Left cardiac atrium (tissue), 4 donors: Measurements from ENCODE around the gene LRRC36. TPM values are rescaled to one million over a fixed set of nuclear protein-coding genes. Genes with fewer than 3 reads are reported as not detected.

Source experiments
- ATAC-seq, 2 donors: fragments of 200-7000 bp; cut with Tn5 transposase; one replicate each; pipeline ENCODE4 v1.9.1; 2020; ENCODE audit warnings: mild to moderate bottlenecking in 2 of 2, moderate library complexity in 2 of 2
- DNase-seq: peaks from one replicate; pipeline ENCODE4 v3.0.0-alpha.2; 2020
- intact Hi-C, 2 donors: fragments of 100-400 bp; cut with DNase I; formaldehyde crosslinking; loops; one replicate each; pipeline versions ENCODE4 v1.14.1 to v1.15.1; 2022 to 2023
- total RNA-seq, 2 donors: library from RNA; stranded (reverse); fragmentation: NEBNext Ultra II Directional; extraction: Animal tissue kit (Norgen Biotek cat#: 25700); gene quantifications; one replicate each; pipeline ENCODE4 v1.2.1, GENCODE V29; 2021
- donor health status: DM: no; HTN: yes; CAD: no.
- donor health status: DM: no; HTN: yes; CAD: no; lungs with severe emphysema.
- donor health status: DM: yes; HTN: yes; CAD: no.
- donor health status: Dilated cardiomyopathy.

The LRRC36 gene
- total RNA-seq, 2 donors from 2014 or later, result not detected

DNA sequence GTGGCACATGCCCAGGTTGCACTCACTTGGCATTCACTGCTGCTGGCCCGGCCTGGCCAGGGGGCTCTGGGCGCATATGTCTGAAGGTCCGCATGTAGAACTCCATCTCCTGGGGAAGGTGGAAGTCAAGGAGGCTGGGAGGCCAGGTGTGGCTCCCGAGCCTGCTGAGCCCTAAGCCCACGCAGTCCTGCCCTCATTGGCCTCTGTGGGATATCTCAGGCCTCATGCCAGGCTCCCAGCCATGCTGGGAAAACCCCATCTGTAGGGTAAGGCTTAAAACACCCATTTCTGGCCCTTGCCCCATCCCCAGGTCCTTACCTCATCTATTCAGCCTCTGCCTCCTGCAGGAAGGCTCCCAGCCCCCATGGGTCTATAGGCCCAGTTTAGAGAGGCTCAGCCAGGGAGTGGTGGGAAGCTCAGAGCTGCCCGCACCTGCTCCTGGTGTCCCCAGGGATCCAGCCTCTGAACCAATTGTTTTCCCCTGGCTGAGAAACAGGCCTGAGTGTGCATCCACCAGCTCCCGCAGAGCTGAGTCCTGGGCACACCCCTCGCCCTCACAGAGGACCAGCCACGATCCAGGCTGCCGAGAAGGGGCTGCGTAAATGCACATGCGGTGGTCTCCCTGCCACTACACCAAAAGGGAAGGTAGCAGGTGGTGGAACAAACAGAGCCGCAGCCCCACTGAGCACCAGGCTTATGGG lies 69.0 kb downstream of the LRRC36 start:
- ATAC-seq (no peak), DNase-seq (no peak)
- intact Hi-C loops, result loop anchor here in 1 of 2 donors (10.0 kb wide), 1 partner anchor 131 kb away; no protein-coding TSS in a partner anchor

GRCh38 chr16:67396159-67397035 lies 69.8 kb downstream of the LRRC36 start:
- peak; percentile 92 for DNase-seq
- intact Hi-C loops, result loop anchor here in 1 of 2 donors (10.0 kb wide), 1 partner anchor 132 kb away; no protein-coding TSS in a partner anchor

GRCh38 chr16:67397036-67397801 lies 70.6 kb downstream of the LRRC36 start:
- DNase-seq, result peak; percentile 82
- peak; percentile 6 to 14 for ATAC-seq
- intact Hi-C loops, result loop anchor here in 1 of 2 donors (10.0 kb wide), 1 partner anchor 132 kb away; no protein-coding TSS in a partner anchor

More at GRCh38 chr16:67396159-67397035, 69.8 kb downstream of the LRRC36 start:
- peak; percentile 11 to 30 for ATAC-seq

- DNase-seq (no peak), ATAC-seq (no peak)
- intact Hi-C loops, result loop anchor here in 1 of 2 donors (10.0 kb wide), 1 partner anchor 133 kb away; no protein-coding TSS in a partner anchor
Observed at GRCh38 chr16:67397812-67398545, 71.4 kb downstream of the LRRC36 start.

DNA sequence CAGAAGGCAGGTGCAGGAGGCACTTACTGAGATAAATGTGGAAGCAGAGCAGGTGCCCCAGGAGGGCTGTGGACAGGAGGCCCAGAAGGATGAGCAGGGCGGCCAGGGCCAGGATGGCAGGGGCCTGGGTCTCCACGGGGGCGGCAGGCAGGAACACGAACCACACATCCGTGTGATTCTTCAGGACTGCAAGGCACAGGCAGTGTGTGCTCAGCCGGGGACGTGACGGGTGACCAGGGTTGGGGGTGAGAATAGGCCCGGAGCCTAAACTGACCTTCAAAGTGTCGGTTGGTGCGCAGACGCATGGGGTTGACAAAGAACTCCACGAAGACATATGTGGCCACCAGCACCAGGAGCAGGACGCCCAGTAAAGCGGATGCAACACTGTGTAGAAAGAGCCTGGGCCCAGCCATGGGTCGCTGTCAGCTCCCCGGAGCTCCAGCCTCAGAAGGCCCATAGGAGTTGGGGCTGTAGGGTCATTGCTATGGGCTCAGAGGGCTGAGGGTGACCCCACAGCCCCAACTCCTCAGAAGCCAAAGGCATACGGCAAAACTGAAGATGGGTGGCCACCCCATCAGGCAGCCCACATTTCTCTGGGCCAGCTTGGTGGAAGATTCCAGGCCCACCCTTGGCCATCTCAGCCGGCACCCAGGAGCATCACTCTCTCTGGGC lies 72.1 kb downstream of the LRRC36 start:
- intact Hi-C loops, result loop anchor here in 1 of 2 donors (10.0 kb wide), 1 partner anchor 134 kb away; no protein-coding TSS in a partner anchor
- DNase-seq, result no peak
- ATAC-seq, result no peak

- ATAC-seq (peak; percentile 31 to 36), DNase-seq (peak; percentile 62)
- intact Hi-C loops, result loop anchor here in 1 of 2 donors (10.0 kb wide), 1 partner anchor 134 kb away; no protein-coding TSS in a partner anchor
Observed at GRCh38 chr16:67399218-67399733, 72.7 kb downstream of the LRRC36 start.

DNA sequence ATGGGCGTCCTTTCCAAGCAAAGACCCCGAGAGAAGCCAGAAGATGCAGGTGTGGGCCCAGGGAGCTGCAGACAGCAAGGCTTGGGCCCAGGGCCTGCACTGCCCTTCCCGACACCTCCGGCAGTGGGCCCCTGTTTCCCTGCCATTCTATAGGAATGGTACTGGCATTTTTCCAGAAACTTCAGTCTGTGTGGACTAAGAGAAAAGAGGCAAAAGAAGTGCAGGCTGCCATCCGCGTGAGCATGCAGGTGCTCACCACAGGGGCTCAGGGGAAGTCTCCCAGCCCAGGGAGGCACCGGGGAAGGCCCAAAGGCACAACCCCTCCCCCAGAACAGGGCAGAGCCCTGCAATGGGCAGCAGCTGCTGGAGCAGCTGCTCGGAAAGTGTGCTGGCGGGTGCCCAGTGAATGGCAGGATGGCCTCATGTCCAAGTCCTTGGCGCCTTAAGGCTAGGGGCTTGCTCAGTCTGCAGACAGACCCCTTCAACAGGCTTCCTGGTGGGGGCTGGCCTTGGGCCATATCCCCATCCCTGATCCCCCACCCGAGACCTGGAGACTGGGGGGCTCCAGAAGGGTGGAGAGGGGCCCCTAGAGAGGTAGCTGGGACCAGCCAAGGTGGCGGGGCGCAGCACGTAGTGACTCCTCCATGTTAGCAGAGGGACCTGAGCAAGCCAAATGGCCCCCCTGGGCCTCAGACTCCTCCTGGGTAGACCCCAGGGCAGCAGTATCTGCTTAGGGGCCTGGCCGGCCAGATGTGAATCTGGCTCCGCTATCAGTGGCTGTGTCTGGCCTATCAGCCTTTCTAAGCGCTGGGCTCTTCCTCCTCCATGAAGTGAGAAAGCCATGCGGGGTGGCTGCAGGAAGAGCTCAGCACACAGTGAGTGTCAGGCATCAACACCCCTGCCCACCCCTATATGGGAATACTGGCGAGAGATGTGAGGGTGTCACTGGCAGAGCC lies 73.4 kb downstream of the LRRC36 start:
- intact Hi-C loops, result loop anchor here (10.0 kb wide), 1 partner anchor 135 kb away; no protein-coding TSS in a partner anchor
- ATAC-seq, result no peak
- no peak for DNase-seq

DNA sequence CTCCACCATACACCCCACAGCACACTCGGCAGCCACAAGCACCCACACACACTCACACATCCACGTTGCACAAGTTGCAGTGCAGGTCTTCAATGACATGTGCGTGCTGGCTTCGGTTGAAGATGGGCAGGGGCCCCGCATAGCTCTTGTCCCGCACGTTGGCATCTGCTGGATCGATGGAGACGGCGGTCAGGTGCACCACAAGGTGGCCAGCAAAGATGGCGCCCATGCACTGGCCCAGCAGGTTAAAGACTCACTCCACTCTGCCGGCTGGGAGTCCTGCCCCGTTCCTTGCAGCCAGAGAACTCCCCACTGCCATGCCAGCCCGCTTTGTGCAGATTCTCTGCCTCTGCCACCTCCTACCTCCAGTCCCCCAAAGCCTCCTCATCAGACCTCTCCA lies 74.3 kb downstream of the LRRC36 start:
- intact Hi-C loops, result loop anchor here in 1 of 2 donors (10.0 kb wide), 1 partner anchor 136 kb away; no protein-coding TSS in a partner anchor
- ATAC-seq (no peak), DNase-seq (no peak)

GRCh38 chr16:67403976-67404555 lies 77.5 kb downstream of the LRRC36 start:
- intact Hi-C loops, result loop anchor here in 1 of 2 donors (10.0 kb wide), 1 partner anchor 139 kb away; no protein-coding TSS in a partner anchor
- no peak for ATAC-seq

DNA sequence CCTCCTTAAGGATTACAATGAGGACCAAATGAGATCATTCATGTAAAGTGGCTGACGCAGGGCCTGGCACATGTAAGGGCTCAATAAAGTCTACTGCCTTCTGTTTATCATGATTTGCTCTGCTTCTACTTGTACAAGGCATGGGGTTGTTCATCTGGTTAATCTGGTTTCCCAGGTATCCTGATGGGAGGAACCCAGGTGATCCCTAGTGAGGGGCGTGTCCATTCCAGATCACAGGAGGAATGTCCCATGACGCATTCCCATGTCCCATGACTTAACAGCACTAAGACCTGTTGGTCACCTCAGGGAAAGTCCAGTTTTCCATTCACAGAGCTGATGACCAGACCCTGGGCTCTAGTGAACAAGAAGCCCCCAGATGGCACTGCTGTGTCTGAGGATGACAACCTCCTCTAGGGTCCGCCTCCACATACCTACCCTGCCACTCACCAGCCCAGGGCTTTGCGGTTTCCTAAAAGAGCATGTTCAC lies 78.2 kb downstream of the LRRC36 start:
- ATAC-seq (no peak), DNase-seq (no peak)
- intact Hi-C loops, result loop anchor here in 1 of 2 donors (10.0 kb wide), 1 partner anchor 140 kb away; no protein-coding TSS in a partner anchor

More at GRCh38 chr16:67403976-67404555, 77.5 kb downstream of the LRRC36 start:
- DNase-seq, result no peak

GRCh38 chr16:67405336-67405735 lies 78.7 kb downstream of the LRRC36 start:
- no peak for ATAC-seq
- DNase-seq, result no peak
- intact Hi-C loops, result loop anchor here in 1 of 2 donors (10.0 kb wide), 1 partner anchor 141 kb away; no protein-coding TSS in a partner anchor

GRCh38 chr16:67406111-67406971 lies 79.7 kb downstream of the LRRC36 start:
- intact Hi-C loops, result loop anchor here in 1 of 2 donors (10.0 kb wide), 1 partner anchor 142 kb away; no protein-coding TSS in a partner anchor
- ATAC-seq, result peak; percentile 71 to 86
- DNase-seq, result no peak

DNA sequence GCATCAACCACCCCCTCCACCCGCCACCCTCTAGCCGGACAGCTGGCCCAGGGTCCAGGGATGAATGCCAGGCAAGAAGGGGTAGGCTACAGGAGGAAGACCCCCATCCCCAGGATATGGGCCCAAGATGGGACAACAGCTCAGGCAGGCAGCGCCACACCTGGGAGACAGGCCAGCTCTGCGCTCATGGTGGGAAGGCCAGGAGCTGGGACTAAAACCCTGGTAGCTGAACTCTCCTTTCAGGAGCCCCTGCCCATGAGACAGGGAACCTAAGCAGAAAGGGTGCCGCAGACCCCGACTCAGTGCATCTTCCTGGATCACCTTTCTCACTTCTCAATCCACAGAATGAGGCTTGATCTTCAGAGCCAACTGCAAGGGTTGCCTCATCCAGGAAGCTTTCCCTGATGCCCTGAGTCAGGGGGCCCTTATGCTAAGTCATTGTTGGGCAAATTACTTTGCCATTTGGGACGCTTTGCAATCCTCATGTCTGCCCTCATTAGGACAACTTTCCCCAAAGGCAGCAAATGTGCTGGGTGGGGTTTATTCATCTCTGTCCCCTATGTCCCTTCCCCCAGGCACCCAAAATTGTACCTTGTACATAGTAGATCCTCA lies 80.7 kb downstream of the LRRC36 start:
- intact Hi-C loops, result loop anchor here in 1 of 2 donors (10.0 kb wide), 1 partner anchor 142 kb away; no protein-coding TSS in a partner anchor
- no peak for ATAC-seq

More for the DNA sequence above, 80.7 kb downstream of the LRRC36 start:
- no peak for DNase-seq
